GM12892 (cell line): ENCODE results near the gene ITGB8.

Experiments used
- POLR2A ChIP-seq: IDR thresholded peaks from 2 replicates; pipeline ENCODE4 v1.6.1; 2011; ENCODE audit warnings: low read depth, low read length, control low read depth
- POLR2AphosphoS5 ChIP-seq: IDR thresholded peaks from 2 replicates; pipeline ENCODE4 v1.6.1; 2011; ENCODE audit warnings: low read depth, low read length, control low read depth
- TAF1 ChIP-seq: IDR thresholded peaks from 2 replicates; pipeline ENCODE4 v1.6.1; 2011; ENCODE audit warnings: low read depth, mild to moderate bottlenecking, control low read depth, low read length, borderline replicate concordance

- no peak for TF ChIP-seq POLR2A
- TF ChIP-seq TAF1 = no peak
- TF ChIP-seq POLR2AphosphoS5 = no peak
These were observed 24.2 kb downstream of the ITGB8 start for GRCh38 chr7:20354610-20355528.
